DND-41 (cell line): ENCODE results near the gene IBTK.

Source experiments
- CTCF ChIP-seq: IDR thresholded peaks from 2 replicates; pipeline ENCODE4 v1.5.1; 2012; ENCODE audit warnings: borderline replicate concordance, low read length, moderate library complexity, mild to moderate bottlenecking; ENCODE audit not compliant: poor library complexity, severe bottlenecking; ENCODE audit errors: extremely low read depth
- EZH2 ChIP-seq: IDR thresholded peaks from 3 replicates; pipeline ENCODE4 v1.6.1; 2012; ENCODE audit warnings: borderline replicate concordance, low read depth, mild to moderate bottlenecking, moderate library complexity, low read length, inconsistent platforms; ENCODE audit not compliant: severe bottlenecking

GRCh38 chr6:82205930-82206392 is 41.6 kb downstream of the IBTK start:
- TF ChIP-seq CTCF (no peak), EZH2 (no peak)
